IPS-NIHi11 (cell line): ENCODE data around the gene PYGO2.

Source experiments
- DNase-seq: peaks from one replicate; pipeline ENCODE4 v3.0.0; 2012; ENCODE audit warnings: mixed read lengths, low spot score

PYGO2 gene

DNA sequence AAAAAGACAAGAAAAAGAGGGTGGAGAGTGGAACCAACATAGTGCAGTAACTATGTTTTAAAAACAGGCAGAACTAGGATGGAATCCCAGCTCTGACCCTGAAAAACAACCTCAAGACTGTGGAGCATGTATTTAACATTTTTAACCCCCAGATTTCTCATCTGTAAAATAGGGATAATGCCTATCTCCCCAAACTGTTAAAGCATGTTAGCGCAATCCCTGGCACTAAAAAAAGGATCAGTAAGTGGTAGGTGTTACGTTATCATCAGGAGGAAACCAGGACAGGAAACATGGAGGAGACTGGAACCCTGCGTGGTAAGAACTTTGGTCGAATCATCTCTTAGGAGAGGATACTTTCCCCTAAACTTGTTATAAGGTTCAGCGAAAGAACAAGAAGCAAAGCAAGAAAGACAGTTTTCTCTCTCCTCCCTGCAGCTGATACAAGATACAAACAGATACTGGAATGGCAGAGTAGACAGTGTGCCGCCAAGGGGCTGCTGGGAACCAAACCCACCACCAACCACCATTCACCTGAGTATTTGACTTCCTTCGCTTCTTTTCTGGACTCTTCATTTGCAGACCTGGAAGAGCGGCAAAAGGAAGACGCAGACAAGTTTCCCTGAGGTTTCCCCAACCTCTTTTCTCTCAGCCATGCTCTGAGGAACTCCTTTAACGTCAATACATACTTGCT, 991 bp downstream of the PYGO2 start:
- DNase-seq: no peak

DNA sequence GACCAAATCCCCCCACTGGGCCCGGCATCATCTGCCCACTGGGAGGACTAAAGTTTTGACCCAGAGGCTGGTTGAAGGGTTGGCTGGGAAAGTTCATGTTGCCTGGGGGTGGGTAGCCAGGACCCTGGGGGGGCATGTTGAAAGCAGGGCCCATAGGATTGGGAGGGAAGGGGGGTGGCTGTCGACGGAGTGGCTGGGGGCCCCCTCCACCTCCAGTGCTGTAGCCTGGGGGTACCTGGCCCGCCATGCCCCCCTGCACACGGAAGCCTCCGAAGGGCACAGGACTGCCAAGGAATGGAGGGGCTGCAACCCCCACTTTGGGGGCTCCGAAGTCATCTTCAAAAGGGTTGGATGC, 2.2 kb downstream of the PYGO2 start:
- DNase-seq: no peak

DNA sequence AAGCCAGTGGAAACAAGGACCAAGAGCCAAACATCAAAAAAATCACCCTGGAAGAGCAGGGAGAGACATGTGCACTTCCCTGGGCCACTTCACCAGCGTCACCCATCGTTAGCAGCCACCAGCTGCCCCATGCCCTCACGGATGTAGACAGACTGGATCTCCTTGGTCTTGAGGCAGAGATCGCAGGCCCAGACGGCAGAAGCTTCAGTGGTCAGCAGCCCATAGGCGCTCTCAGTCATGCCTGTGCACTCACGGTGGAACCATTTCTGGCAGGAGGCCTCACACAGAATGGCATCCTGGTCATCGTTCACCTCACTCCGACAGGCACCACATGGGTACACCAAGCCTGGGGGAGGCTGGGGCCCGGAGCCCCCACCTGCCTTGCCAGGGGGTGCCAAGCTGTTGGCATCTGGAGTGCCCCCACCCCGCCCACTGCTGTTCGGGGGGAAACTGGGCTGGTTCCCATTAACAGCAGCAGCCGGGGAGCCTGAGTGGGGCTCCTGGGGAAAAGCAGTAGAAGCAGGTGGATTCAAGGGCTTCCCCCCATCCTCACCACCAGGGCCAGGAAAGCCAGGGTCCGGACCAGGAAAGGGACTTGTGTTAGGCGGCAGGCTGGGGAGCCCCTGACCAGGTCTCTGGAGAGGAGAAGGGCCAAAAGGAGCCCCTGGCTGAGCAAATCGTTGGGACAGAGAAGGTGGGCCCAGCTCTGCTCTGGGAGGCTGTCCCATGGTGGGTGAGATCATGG, 2.7 kb downstream of the PYGO2 start:
- DNase-seq: no peak

DNA sequence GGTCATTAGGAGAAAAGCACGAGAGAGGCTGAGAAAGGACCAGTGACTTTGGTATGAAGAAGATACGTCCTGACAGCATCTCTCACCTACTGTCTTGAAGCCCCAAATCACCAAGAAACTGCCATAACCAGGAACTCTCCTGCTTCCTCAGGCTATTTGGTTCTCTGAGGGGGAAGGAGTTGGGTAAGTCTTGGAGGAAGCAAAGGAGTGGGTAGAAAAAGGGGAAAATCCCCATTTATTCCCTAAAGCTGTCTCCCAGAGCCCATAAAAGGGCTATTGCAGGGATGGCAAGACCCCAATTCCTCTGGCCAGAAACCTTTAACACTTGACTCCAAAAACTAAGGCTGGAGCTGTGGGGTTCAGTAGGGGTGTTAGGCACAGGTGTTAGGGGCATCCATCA, 3.5 kb downstream of the PYGO2 start:
- DNase-seq: no peak

DNA sequence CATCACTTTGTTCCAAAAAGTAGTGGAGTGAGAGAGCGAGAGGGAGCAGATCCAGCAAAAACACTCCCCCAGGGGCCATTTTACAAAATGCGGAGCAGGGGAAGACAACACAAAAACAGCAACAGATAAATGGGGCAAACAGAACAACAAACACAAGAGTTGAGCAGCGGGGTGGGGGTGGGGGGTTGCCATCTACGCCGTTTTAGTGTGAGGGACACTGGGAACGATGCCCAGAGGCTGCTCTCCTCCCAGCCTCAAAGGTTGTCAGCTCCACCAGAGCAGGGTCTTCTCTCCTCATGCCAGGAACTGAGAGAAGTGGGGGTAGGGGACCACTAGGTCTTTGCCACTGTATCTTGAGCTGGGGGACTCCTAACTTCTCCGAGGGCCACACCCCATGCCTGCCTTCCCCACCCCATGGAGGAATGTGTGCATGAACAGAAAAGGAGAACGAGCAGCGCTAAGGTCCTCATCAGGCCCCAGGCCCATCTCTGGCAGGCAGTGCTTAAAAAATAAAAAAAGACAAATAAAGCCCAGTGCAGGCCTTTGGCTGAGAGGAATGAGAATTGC, 4.4 kb downstream of the PYGO2 start:
- no peak for DNase-seq

DNA sequence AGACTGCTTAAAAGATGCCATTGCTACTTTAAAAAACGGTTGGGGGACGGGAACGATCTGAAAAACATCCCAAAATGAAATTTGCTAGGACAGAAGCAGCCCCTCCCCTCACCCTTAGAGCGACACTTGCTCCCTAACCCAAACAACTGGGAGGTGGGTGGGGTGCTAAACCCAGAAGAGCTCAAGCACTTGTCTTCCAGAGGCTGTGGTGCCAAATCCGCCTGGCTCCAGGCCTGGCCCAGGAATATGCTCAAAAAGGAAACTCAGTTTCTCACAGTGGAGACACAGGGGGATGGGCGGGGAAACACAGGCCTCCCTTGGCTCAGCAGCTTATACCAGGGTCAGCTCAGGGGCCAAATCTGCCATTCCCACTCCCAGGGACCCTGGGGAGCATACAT, 5.0 kb downstream of the PYGO2 start:
- no peak for DNase-seq

DNA sequence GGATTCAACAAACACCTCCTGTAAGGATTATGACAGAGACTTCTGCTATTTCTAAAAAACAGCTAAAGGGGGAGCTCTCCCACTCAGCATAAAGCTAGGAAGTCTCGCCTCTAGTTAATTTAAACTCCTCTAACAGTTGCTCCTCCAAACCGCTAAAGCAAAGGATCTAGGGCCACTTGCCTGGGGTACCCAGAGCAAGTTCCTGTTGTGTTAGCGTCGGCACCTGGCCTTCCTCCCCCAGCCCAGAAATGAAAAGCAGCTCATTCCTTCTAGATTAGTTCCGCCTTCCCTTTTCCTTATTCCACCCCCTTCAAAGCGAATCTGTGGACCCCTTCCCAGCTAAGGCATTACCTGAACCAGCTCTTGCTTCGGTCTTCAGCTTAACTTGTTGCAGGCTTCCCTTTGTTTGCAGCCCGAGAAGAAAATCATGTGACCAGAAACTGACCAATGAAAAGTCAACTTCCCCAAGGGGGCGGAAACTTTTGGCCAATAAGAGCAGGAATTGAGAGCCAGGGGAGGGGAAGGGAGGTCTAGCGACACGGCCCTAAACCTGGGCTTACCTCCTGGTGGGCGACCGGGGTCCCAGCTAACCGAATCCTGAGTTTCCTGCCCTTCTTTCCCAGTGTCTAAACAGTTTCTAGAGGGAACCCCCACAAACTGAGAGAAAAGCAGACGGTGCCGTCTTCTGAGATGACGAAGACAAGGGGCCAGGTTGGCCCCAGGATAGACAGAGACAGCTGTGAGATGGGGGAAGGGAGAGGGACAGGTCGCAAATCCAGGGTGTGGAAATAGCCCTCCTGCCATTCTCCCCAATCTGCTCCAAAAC, 5.7 kb downstream of the PYGO2 start, which contains the start of gene PBXIP1:
Gene PBXIP1 (minus strand): TSS at position 382 of the 826 bp plus-strand sequence. CDS start 2,378 bp downstream, outside the sequence.
- DNase-seq: peak; percentile 93

DNA sequence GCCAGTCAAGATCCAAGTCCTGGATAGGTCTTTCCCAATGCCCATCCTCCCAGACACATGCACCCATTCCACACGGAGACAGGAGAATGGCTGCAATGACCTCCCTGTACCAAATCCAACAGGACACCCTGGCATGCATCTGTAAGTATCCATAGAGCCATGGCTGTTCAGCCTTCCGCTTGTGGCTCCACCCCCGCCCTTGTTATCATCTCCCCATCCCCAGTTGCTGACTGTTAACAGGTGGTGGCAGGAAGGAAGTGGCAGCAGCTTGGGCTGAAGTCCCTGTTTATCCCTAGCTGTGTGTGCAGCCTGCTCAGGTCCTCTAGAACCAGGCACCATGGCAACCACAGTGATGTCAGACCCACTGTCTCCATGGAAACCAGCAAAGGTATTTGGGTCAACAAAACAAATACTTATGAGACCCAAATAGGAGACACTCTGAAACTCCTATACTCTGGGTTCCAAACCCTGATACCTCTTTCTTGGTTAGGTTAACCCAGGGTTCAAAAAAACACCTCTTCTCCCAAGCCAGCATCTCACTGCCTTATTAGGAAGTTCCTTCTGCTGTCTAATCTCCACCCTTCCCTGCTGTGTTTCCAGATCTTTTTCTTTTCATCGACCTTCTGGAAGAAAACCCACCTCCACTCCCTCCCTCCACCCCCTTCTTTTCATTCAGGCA, 6.4 kb downstream of the PYGO2 start:
- DNase-seq: peak; percentile 53

DNA sequence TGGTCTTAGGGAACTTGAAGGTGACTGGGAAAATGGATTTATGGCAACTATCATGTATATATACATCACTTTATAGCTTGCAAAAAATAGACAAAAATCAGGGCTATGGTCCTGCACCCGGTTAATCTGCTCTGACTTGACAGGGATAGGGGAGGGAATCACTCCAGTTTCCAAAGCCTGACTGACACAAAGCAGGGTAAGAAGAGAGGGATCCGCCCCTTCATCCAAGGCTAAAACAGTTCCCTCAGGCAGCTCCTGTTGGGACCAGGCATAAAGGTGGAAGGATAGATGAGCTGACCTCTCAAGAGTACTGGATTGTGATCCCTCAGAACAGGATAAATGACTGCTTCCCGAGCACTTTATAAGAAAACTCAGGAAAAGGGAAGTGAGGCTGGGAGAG, 7.0 kb downstream of the PYGO2 start:
- DNase-seq: no peak

DNA sequence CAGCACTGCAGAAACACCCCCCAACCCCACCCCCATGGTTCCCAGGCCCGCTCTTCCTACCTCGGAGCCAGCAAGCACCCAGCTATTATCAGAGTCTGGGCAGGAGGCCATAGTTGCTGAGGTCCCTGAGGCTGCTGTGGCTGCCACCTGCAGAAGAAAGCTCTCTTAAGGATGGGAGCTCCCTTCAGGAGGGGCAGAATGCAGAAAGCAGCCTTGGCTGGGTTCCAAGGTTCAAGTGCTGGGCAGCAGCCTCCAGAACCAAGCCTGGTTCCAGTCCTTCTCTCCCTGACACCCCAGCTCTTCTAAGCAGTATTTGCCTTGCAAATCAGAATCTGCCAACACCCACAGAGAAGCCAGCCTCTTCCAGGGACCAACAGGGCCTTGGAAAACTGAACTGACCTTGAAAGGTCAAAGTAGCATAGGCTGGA, 8.0 kb downstream of the PYGO2 start:
- no peak for DNase-seq

DNA sequence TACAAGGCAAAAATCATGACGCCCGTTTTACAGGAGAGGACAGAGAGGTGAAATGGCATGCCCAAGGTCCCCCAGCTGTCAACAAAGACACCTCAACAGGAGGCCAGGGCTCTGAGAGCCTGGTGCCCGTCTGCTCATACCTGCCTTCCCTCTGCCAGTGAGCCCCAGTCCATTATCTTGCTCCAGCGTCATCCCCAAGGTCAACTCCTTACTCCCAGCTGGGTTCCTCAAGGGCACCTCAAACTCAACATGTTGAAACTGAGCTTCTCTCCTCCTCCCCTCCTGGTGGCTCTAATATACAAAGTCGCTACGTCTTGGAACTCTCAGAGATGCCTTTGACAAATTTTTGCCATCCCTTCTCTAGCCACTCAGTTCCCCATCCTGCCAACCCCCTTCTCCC, 8.9 kb downstream of the PYGO2 start:
- no peak for DNase-seq

DNA sequence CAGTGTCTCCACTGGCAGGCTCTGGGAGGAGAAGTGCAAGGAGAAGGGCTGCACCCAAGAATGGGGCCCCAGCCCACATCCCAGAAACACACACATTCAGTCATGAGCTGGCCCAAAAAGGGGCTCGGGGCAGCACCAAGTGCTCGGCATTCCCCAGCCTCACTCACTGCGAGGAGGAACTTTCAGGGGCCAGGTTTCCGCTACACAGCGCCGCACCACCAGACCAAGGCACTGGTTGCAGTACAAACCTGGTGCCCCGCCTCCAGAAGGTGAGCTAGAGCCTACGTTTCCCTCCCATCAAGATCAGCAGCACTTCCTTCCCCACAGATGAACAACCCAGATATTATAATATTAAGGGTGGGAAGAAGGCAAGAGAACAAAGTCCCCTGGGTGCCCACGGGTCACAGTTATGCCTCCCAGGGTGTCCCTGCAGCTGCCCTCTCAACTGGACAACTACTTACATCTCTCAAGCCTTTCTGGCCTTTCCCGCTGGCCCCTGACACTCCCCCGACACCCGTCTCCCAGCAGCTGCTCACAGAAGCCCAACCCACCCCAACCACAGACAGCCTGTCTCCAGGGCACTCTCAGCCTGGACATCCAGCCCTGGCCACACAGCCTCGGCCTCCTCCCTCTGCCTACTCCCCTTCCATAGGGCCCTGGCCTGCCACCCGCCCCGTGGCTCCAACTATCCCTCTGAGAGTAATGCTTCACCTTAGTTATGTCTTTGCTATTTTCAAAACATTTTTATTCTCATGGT, 9.5 kb downstream of the PYGO2 start:
- DNase-seq: no peak

DNA sequence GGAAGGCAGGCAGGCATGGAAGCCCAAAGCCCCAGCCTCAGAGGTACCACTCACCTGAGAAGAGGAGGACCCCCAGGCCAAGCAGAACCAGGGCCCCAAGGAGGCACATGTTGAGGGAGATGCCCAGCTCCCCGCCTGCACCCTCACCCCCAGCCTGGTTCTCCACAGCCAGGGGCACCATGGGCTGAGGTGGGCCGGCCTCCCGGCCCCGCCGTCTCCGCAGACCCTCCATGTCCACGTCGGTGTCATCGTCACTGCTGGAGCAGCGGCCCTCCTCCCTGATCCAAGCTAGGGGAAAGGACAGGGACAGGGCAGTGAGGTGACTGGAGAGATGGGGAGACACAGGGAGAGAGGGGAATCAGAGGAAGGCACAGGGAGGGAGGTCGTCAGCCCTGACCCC, 13.5 kb downstream of the PYGO2 start:
- no peak for DNase-seq

DNA sequence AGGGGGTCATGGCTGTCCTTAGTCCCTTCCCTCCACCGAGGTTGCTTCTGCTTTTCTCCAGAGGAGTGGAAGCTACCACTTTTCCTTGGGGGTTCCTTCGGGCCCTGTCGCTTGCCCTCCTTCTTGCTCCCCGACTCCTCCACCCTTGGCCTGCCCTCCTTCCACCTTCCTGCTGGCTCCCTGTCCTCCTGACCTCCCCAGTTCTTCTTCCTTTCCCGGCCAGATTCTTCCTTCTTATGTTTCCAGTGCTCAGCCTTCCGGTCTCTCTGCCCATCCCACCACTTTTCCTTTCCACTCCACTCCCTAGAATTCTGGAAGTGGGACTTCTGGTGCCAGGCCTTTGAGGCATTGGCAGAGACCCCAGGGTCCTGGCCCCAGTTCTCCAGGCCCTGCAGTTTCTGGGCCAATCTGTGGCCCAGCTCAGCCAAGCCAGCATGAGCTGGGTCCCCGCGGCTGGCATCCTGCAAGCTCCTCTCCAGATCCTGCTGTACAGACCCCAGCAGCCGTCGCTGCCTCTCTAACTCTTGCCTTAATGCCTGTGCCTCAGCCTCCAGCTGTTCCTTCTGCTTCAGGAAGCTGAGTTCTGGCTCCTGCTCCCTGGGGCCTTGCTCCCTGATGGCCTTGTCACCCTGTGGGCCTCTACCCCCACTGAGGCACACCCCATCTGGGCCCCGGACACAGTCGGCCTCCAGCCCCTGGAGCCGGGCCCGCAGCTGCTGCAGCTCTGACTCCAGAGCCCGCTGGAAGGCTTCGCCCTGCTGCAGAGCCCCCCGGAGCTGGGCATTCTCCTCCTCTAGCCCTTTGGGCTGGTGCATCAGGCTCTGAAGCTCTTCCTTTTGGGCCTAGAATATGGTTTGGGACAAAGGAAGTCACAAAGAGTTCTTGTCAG, 15.4 kb downstream of the PYGO2 start:
- no peak for DNase-seq

DNA sequence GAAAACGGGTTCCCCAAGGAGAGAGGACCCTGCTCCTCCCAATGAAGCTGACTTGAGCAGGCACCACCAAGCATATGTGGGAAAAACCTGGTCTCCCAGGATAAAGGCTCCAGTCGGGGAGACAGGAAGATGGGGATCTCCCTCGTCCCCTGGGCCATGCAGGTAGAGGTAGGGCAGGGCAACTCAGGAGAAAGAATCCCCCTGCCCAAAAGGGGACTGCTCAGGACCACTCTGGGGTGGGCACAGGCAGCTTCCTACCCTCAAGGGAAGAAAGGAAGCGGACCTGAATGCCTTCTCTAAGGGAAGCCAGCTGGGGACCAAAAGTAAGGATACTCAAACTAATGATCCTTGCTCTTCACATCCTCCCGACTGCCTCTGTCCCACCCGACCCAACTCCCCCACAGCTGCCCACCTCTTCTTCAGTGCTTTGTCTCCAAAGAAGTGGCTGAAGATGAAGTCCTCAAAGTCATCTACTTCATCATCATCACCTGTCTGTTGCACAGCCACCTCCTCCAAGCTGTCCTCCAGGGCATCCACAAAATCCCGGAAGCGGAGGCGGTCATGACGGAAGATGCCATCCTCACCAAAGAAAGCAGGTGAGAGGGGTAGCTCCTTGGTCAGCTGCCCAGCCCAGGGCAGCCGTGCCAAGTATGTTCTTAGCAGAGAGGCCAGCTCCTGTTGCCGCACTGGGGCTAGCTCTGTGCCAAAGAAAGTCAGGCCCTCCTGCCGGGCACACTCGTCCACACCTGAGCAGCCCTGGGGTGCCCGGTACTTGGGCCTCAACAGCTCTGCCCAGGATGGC, 16.2 kb downstream of the PYGO2 start:
- DNase-seq: no peak

DNA sequence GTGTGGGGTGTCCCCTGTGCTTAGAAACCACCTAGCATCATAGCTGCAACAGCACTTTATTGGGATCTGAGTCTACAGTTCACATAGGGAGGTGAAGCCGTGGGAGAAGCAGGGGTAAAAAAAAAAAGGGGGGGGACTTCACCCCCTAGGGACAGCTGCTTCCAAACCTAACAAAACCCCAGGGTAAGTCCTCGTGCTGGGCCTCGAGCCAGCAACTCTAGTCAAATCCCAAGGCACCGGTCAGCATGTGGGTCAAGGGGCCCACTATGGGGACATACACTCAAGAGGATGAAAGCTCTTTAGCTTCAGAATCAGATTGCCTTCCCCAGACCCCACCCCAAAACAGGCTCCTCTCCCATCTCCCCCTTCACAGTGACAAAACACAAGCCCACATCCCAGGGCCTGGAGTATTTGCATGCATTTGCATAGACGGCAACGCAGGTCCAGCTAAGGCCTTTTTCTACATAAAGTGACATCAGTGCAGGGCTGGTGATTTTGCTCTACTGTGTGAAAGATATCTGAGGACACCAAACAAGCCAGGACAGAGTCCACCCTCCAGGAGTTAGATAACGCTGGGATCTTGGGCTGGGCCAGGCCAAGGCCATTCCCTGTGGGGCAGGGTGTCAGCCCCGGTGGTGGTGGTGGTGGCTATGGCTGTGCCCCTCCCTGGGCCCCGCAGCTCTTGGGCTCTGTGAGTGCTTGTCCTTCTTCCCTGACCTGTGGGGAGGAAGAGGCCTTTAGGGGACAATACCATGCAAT, 17.0 kb downstream of the PYGO2 start:
- DNase-seq: no peak

DNA sequence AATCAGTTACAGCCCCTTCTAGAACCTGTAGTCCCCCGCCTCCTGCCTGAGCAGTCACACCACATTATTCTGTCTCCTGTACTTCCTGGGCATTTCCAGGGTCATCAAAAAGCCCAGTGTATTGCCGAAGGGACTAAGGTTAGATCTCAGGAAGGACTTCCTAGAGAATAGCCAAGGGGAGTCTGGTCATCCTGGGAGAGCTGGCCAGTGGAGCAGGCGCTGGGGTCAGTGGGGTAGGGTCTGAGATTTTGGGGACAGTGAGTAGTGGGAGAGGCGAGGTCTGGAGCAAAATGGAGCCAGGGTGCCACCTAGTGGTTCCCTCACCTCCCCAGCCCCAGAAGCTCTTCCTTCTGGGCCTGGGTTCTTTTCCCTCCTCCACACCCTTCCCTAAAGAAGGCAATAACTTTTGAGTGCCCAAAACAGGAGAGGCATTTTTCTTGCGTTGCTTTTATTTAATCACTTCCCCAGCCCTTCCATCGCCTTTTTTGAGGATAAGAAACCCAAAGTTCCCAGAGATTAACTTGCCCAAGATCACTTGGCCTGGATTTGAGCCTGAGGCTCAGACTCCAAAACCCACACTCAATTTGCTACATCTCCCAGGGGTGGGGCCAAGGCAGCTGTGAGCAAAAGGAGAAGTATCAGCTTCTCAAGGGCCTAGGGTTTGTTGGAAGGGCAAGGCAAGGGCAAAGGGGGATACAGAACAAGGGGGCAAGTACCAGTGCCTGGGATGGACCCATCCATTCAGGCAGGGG, 17.8 kb downstream of the PYGO2 start:
- DNase-seq: peak; percentile 76
